Measurements from ENCODE around the gene TDRD1.

DNA sequence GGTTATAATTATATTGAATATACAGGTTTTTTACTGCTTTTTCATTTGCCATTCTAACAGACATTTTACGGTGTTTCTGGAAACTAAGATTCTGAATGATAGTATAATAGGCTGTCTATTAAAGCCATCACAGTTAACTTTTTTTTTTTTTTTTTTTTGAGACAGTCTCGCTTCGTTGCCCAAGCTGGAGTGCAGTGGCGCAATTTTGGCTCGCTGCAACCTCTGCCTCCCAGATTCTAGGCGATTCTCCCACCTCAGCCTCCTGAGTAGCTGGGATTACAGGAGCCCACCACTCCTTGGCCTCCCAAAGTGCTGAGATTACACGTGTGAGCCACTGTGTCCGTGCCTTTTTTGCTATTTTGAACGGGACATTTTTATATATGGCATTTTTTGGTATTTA is 4.4 kb downstream of the TDRD1 start:
- TF ChIP-seq POLR2A (IDR thresholded peaks at IDR 0.05) = no peak
- TF ChIP-seq CTCF (IDR thresholded peaks at IDR 0.05) = no peak
- no peak for TF ChIP-seq POLR2AphosphoS5 (IDR thresholded peaks at IDR 0.05; ENCODE audit: insufficient read depth in 1 of 2, low read depth in 1 of 2)

All from vagina (tissue), 2 donors.